ENCODE results near the gene TMCC1. TPM values are rescaled to one million over a fixed set of nuclear protein-coding genes. Genes with fewer than 3 reads are reported as not detected.

TMCC1 gene
- total RNA-seq, 4 donors from 2014 or later: 4.1 to 21.8 (median 14.5) TPM

GRCh38 chr3:129718201-129718600 is 175.3 kb downstream of the TMCC1 start:
- Histone ChIP-seq H3K4me1 (peaks cover 0 to 5% (median 0%) of the 10 kb centered on the region in 4 donors), H3K9me3 (no peaks in the 10 kb centered on the region), H3K4me3 (no peak overlapping the region), H3K27me3 (no peaks in the 10 kb centered on the region), H3K36me3 (no peaks in the 10 kb centered on the region), H3K27ac (no peak overlapping the region)
- no peak for DNase-seq
- in situ Hi-C loops (cut with MboI; ENCODE audit: low pct_ligation_motif_present in 1 of 4, low pct_unique_long_range_greater_than_20kb in 1 of 4, low sequenced_read_pairs in 3 of 4): no loop called here
- intact Hi-C loops (cut with DNase I; ENCODE audit: low total_unique reads): no loop called here
- no peak for TF ChIP-seq CTCF (IDR thresholded peaks at IDR 0.05)
- TF ChIP-seq EP300 (IDR thresholded peaks at IDR 0.05; ENCODE audit: low read depth): no peak
- no peak for TF ChIP-seq POLR2A (IDR thresholded peaks at IDR 0.05)
- TF ChIP-seq POLR2AphosphoS5 (IDR thresholded peaks at IDR 0.05): no peak
- 50 to 70% methylated on average over 2 to 4 of the region's 4 CpGs for whole genome bisulfite sequencing, 2 donors (ENCODE audit: low coverage in 1 of 2)

- Histone ChIP-seq H3K9me3 (no peaks in the 10 kb centered on the region), H3K27me3 (no peaks in the 10 kb centered on the region), H3K36me3 (no peaks in the 10 kb centered on the region), H3K4me1 (no peaks in the 10 kb centered on the region), H3K4me3 (no peak overlapping the region), H3K27ac (no peak overlapping the region)
- in situ Hi-C loops (cut with MboI; ENCODE audit: low pct_ligation_motif_present in 1 of 4, low pct_unique_long_range_greater_than_20kb in 1 of 4, low sequenced_read_pairs in 3 of 4) (no loop called here), intact Hi-C loops (cut with DNase I; ENCODE audit: low total_unique reads) (no loop called here)
- TF ChIP-seq POLR2AphosphoS5 (IDR thresholded peaks at IDR 0.05) (no peak), POLR2A (IDR thresholded peaks at IDR 0.05) (no peak), EP300 (IDR thresholded peaks at IDR 0.05; ENCODE audit: low read depth) (no peak), CTCF (IDR thresholded peaks at IDR 0.05) (no peak)
- WGBS, 2 donors (ENCODE audit: low coverage in 1 of 2): 97% methylated on average over 2 of the region's 2 CpGs; no CpG with 5 or more reads in 1 of the 2 donors
- no peak for DNase-seq
Observed at GRCh38 chr3:129715854-129716253, 177.7 kb downstream of the TMCC1 start.

GRCh38 chr3:129708328-129708861 is 185.1 kb downstream of the TMCC1 start:
- Histone ChIP-seq H3K4me3 (no peak overlapping the region), H3K4me1 (no peaks in the 10 kb centered on the region), H3K9me3 (no peaks in the 10 kb centered on the region), H3K27ac (no peak overlapping the region), H3K36me3 (no peaks in the 10 kb centered on the region), H3K27me3 (no peaks in the 10 kb centered on the region)
- in situ Hi-C loops (cut with MboI; ENCODE audit: low pct_ligation_motif_present in 1 of 4, low pct_unique_long_range_greater_than_20kb in 1 of 4, low sequenced_read_pairs in 3 of 4) (no loop called here), intact Hi-C loops (cut with DNase I; ENCODE audit: low total_unique reads) (no loop called here)
- TF ChIP-seq CTCF (IDR thresholded peaks at IDR 0.05) (no peak), EP300 (IDR thresholded peaks at IDR 0.05; ENCODE audit: low read depth) (no peak), POLR2AphosphoS5 (IDR thresholded peaks at IDR 0.05) (no peak), POLR2A (IDR thresholded peaks at IDR 0.05) (no peak)
- no peak for DNase-seq
- 75 to 98% methylated on average over 1 of the region's 1 CpG for WGBS, 2 donors (ENCODE audit: low coverage in 1 of 2)

- H3K4me1 ChIP-seq: no peaks in the 10 kb centered on the region
- H3K27me3 ChIP-seq: no peaks in the 10 kb centered on the region
- H3K27ac ChIP-seq: no peak overlapping the region
- TF ChIP-seq POLR2AphosphoS5 (IDR thresholded peaks at IDR 0.05): no peak
- TF ChIP-seq EP300 (IDR thresholded peaks at IDR 0.05; ENCODE audit: low read depth): no peak
- TF ChIP-seq POLR2A (IDR thresholded peaks at IDR 0.05): no peak
- no peak for TF ChIP-seq CTCF (IDR thresholded peaks at IDR 0.05)
- WGBS, 2 donors (ENCODE audit: low coverage in 1 of 2): 97% methylated on average over 3 of the region's 3 CpGs
- DNase-seq: no peak
- intact Hi-C loops (cut with DNase I; ENCODE audit: low total_unique reads): no loop called here
- no peaks in the 10 kb centered on the region for H3K36me3 ChIP-seq
- in situ Hi-C loops (cut with MboI; ENCODE audit: low pct_ligation_motif_present in 1 of 4, low pct_unique_long_range_greater_than_20kb in 1 of 4, low sequenced_read_pairs in 3 of 4): no loop called here
- no peak overlapping the region for H3K4me3 ChIP-seq
- H3K9me3 ChIP-seq: no peaks in the 10 kb centered on the region
Observed at GRCh38 chr3:129705274-129705673, 188.2 kb downstream of the TMCC1 start.

All from transverse colon (tissue), 4 donors.